K562 (cell line): ENCODE results near the gene OVCA2. TPM values are rescaled to one million over a fixed set of nuclear protein-coding genes. Genes with fewer than 3 reads are reported as not detected.
A peak's percentile ranks its signal among the peaks of the same experiment; 100 is the strongest.

Source experiments
- CREB1 ChIP-seq, 2 experiments: sonication (generic) in 1 of 2; formaldehyde crosslinking in 1 of 2; IDR thresholded peaks; 2 replicates each; pipeline versions ENCODE4 v1.6.1 to v1.8.0; 2012 to 2022; ENCODE audit warnings: inconsistent platforms in 1 of 2, mild to moderate bottlenecking in 1 of 2, missing genetic modification reagents in 1 of 2, moderate library complexity in 1 of 2
- EGR1 ChIP-seq: fragments of 450-650 bp; conservative IDR thresholded peaks from 2 replicates; pipeline ENCODE4 v1.6.1; 2017; ENCODE audit warnings: mild to moderate bottlenecking
- MNT ChIP-seq, 2 experiments: fragments of 450-650 bp; conservative IDR thresholded peaks; 2 replicates each; pipeline ENCODE4 v1.6.1; 2017; ENCODE audit warnings: mild to moderate bottlenecking in 2 of 2, moderate library complexity in 2 of 2
- RHOXF2B ChIP-seq: fragments of 250-450 bp; sonication (Bioruptor Pico); conservative IDR thresholded peaks from 2 replicates; pipeline ENCODE4 v1.5.1; 2021
- SP1 ChIP-seq: sonication (generic); formaldehyde crosslinking; IDR thresholded peaks from 2 replicates; pipeline ENCODE4 v1.8.1; 2022; ENCODE audit warnings: mild to moderate bottlenecking, missing genetic modification reagents
- U2AF2 ChIP-seq: fragments of 200-400 bp; formaldehyde crosslinking; optimal IDR thresholded peaks from 2 replicates; pipeline ENCODE3; 2017; ENCODE audit warnings: low read depth, mild to moderate bottlenecking, low read length
- YY1 ChIP-seq, 3 experiments: IDR thresholded peaks; 2 replicates each; pipeline ENCODE4 v1.6.1; 2011; ENCODE audit warnings: low read length in 2 of 3, mild to moderate bottlenecking in 2 of 3, moderate library complexity in 2 of 3, borderline replicate concordance in 1 of 3, control low read depth in 1 of 3, low read depth in 1 of 3; ENCODE audit not compliant: insufficient read depth in 3 of 3, insufficient replicate concordance in 2 of 3, control insufficient read depth in 1 of 3, insufficient read length in 1 of 3; ENCODE audit errors: extremely low read depth in 1 of 3
- ZNF263 ChIP-seq: sonication (generic); formaldehyde crosslinking; IDR thresholded peaks from 2 replicates; pipeline ENCODE4 v1.8.0; 2022; ENCODE audit warnings: mild to moderate bottlenecking, missing genetic modification reagents, borderline replicate concordance
- ZNF282 ChIP-seq: sonication (generic); formaldehyde crosslinking; IDR thresholded peaks from 2 replicates; pipeline ENCODE4 v1.8.1; 2023; ENCODE audit warnings: missing genetic modification reagents
- polyA plus RNA-seq, 8 experiments: library from polyadenylated mRNA; depleted of rRNA in 4 of 8; stranded (reverse) in 5 of 8; unstranded in 3 of 8; fragments of >200 nt; fragmentation: Nextera tagmentation in 2 of 8; fragmentation: Illumina TruSeq in 1 of 8; extraction: Ambion mirVana in 2 of 8; extraction: Trizol in 1 of 8; gene quantifications; 2 replicates each; pipeline versions ENCODE4 v1.2.1 to v1.2.3, GENCODE V29; 2011 to 2014; ENCODE audit warnings: inconsistent platforms in 1 of 8, missing spikeins in 1 of 8
- total RNA-seq, 7 experiments: library from RNA; depleted of rRNA in 6 of 7; stranded (reverse); fragments of >200 nt in 6 of 7; fragmentation: Illumina TruSeq in 2 of 7; extraction: Trizol in 2 of 7; gene quantifications; 2 replicates each; pipeline versions ENCODE4 v1.2.1 to v1.2.3, GENCODE V29; 2011 to 2021; ENCODE audit warnings: low replicate concordance in 1 of 7
- TF ChIP-seq, protein P1 (sequence below), 2 experiments: IDR thresholded peaks; 2 replicates each; pipeline ENCODE4 v1.6.1; 2012; ENCODE audit warnings: improper control_type of control experiment in 2 of 2, low read depth in 2 of 2, low read length in 2 of 2, borderline replicate concordance in 1 of 2
- TF ChIP-seq, protein P2 (sequence below), 3 experiments: IDR thresholded peaks in 2 of 3; conservative IDR thresholded peaks in 1 of 3; 2 replicates each; pipeline ENCODE4 v1.5.1; 2011 to 2012; ENCODE audit warnings: low read length in 3 of 3, mild to moderate bottlenecking in 3 of 3, control low read depth in 2 of 3, improper control_type of control experiment in 1 of 3, inconsistent platforms in 1 of 3, low read depth in 1 of 3, mixed read lengths in 1 of 3, moderate library complexity in 1 of 3; ENCODE audit not compliant: insufficient read depth in 2 of 3
- TF ChIP-seq, protein P3 (sequence below): sonication (generic); formaldehyde crosslinking; IDR thresholded peaks from 2 replicates; pipeline ENCODE4 v1.8.0; 2022; ENCODE audit warnings: mild to moderate bottlenecking, missing genetic modification reagents
- TF ChIP-seq, protein P4 (sequence below): fragments of 450-650 bp; IDR thresholded peaks from 2 replicates; pipeline ENCODE4 v1.6.1; 2016; ENCODE audit warnings: borderline replicate concordance
- TF ChIP-seq, protein P5 (sequence below): sonication (generic); formaldehyde crosslinking; IDR thresholded peaks from 2 replicates; pipeline ENCODE4 v1.9.0; 2022; ENCODE audit warnings: mild to moderate bottlenecking, missing genetic modification reagents

The OVCA2 gene
- total and polyA plus RNA-seq, 9 of the 15 experiments (the other 6 are each of a cell fraction or from before 2014, with no cell fraction given): 3.0 to 23.7 (median 14.1) TPM

GRCh38 chr17:2053380-2054261, 11.8 kb downstream of the OVCA2 start (continued):
- TF ChIP-seq, protein P1, sequence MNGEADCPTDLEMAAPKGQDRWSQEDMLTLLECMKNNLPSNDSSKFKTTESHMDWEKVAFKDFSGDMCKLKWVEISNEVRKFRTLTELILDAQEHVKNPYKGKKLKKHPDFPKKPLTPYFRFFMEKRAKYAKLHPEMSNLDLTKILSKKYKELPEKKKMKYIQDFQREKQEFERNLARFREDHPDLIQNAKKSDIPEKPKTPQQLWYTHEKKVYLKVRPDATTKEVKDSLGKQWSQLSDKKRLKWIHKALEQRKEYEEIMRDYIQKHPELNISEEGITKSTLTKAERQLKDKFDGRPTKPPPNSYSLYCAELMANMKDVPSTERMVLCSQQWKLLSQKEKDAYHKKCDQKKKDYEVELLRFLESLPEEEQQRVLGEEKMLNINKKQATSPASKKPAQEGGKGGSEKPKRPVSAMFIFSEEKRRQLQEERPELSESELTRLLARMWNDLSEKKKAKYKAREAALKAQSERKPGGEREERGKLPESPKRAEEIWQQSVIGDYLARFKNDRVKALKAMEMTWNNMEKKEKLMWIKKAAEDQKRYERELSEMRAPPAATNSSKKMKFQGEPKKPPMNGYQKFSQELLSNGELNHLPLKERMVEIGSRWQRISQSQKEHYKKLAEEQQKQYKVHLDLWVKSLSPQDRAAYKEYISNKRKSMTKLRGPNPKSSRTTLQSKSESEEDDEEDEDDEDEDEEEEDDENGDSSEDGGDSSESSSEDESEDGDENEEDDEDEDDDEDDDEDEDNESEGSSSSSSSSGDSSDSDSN (IDR thresholded peaks at IDR 0.05; ENCODE audit: borderline replicate concordance in 1 of 2, low read depth in 2 of 2, low read length in 2 of 2): no peak
- TF ChIP-seq MNT (conservative IDR thresholded peaks at IDR 0.05): 0 out of 4 replicates have a peak, but pooled peaks of 1 of the 2 experiments have one; percentile 15
- no peak for TF ChIP-seq U2AF2
- TF ChIP-seq, protein P2, sequence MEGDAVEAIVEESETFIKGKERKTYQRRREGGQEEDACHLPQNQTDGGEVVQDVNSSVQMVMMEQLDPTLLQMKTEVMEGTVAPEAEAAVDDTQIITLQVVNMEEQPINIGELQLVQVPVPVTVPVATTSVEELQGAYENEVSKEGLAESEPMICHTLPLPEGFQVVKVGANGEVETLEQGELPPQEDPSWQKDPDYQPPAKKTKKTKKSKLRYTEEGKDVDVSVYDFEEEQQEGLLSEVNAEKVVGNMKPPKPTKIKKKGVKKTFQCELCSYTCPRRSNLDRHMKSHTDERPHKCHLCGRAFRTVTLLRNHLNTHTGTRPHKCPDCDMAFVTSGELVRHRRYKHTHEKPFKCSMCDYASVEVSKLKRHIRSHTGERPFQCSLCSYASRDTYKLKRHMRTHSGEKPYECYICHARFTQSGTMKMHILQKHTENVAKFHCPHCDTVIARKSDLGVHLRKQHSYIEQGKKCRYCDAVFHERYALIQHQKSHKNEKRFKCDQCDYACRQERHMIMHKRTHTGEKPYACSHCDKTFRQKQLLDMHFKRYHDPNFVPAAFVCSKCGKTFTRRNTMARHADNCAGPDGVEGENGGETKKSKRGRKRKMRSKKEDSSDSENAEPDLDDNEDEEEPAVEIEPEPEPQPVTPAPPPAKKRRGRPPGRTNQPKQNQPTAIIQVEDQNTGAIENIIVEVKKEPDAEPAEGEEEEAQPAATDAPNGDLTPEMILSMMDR (IDR thresholded peaks at IDR 0.05 in 2 of 3, conservative IDR thresholded peaks at IDR 0.05 in 1 of 3; ENCODE audit: insufficient read depth in 2 of 3, low read depth in 1 of 3, low read length in 3 of 3): peak; percentile 34 to 62 (median 50); a peak in 5 of 6 replicates
- TF ChIP-seq SP1 (CRISPR knock-in tag): no peak
- TF ChIP-seq, protein P3, sequence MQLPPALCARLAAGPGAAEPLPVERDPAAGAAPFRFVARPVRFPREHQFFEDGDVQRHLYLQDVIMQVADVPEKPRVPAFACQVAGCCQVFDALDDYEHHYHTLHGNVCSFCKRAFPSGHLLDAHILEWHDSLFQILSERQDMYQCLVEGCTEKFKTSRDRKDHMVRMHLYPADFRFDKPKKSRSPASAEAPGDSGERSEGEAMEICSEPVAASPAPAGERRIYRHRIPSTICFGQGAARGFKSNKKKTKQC (CRISPR knock-in tag): no peak
- TF ChIP-seq ZNF263 (CRISPR knock-in tag): no peak
- peak in 2 of 3 experiments; percentile 8 to 14 for TF ChIP-seq YY1 (IDR thresholded peaks at IDR 0.05; ENCODE audit: borderline replicate concordance in 1 of 3, control insufficient read depth in 1 of 3, extremely low read depth in 1 of 3, insufficient read depth in 3 of 3, insufficient read length in 1 of 3, insufficient replicate concordance in 2 of 3, low read depth in 1 of 3, low read length in 2 of 3)
- TF ChIP-seq, protein P4, sequence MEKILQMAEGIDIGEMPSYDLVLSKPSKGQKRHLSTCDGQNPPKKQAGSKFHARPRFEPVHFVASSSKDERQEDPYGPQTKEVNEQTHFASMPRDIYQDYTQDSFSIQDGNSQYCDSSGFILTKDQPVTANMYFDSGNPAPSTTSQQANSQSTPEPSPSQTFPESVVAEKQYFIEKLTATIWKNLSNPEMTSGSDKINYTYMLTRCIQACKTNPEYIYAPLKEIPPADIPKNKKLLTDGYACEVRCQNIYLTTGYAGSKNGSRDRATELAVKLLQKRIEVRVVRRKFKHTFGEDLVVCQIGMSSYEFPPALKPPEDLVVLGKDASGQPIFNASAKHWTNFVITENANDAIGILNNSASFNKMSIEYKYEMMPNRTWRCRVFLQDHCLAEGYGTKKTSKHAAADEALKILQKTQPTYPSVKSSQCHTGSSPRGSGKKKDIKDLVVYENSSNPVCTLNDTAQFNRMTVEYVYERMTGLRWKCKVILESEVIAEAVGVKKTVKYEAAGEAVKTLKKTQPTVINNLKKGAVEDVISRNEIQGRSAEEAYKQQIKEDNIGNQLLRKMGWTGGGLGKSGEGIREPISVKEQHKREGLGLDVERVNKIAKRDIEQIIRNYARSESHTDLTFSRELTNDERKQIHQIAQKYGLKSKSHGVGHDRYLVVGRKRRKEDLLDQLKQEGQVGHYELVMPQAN: no peak
- TF ChIP-seq, protein P5, sequence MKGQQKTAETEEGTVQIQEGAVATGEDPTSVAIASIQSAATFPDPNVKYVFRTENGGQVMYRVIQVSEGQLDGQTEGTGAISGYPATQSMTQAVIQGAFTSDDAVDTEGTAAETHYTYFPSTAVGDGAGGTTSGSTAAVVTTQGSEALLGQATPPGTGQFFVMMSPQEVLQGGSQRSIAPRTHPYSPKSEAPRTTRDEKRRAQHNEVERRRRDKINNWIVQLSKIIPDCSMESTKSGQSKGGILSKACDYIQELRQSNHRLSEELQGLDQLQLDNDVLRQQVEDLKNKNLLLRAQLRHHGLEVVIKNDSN: no peak
- no peak for TF ChIP-seq RHOXF2B (CRISPR knock-in tag)
- TF ChIP-seq EGR1: peak; percentile 87
- TF ChIP-seq ZNF282: no peak
- no peak for TF ChIP-seq CREB1 (IDR thresholded peaks at IDR 0.05)
- TF ChIP-seq CREB1 (CRISPR knock-in tag; IDR thresholded peaks at IDR 0.05): 0 out of 2 replicates have a peak, but pooled peaks have one; percentile 21
